Measurements from ENCODE around the gene ZNF10. TPM values are rescaled to one million over a fixed set of nuclear protein-coding genes. Genes with fewer than 3 reads are reported as not detected.

Gene ZNF10
- total RNA-seq, 2 donors from 2014 or later: 12.0 to 16.4 TPM

GRCh38 chr12:133129368-133130037 lies 924 bp upstream of the ZNF10 start:
- no peaks in the 10 kb centered on the region for H3K4me1 Mint-ChIP-seq
- no peak for TF ChIP-seq CTCF (conservative IDR thresholded peaks at IDR 0.05)
- H3K9me3 Mint-ChIP-seq: peaks cover 60% of the 10 kb centered on the region
- H3K36me3 Mint-ChIP-seq (ENCODE audit: low read depth): peaks cover 63% of the 10 kb centered on the region
- 30 to 56% methylated on average over 12 to 25 of the region's 26 CpGs for WGBS, 2 experiments (ENCODE audit: insufficient coverage in 1 of 2, insufficient read length in 1 of 2)
- Histone ChIP-seq H3K9ac (ENCODE audit: extremely low read depth, low read length, poor library complexity, severe bottlenecking) (peak overlapping the region; percentile 77), H3K4me3 (ENCODE audit: low read length) (peak overlapping the region; percentile 94), H3K4me1 (ENCODE audit: control insufficient read depth, insufficient read depth, low read length) (no peaks in the 10 kb centered on the region), H3K27me3 (ENCODE audit: control insufficient read depth, insufficient read depth, low read length, poor library complexity, severe bottlenecking) (no peaks in the 10 kb centered on the region), H3K27ac (ENCODE audit: low read depth, low read length) (peak overlapping the region; percentile 97), H3K36me3 (ENCODE audit: control insufficient read depth, insufficient read depth, low read length) (peaks cover 46% of the 10 kb centered on the region), H3K9me3 (ENCODE audit: control insufficient read depth, low read length) (peaks cover 77% of the 10 kb centered on the region)
- no peaks in the 10 kb centered on the region for H3K27me3 Mint-ChIP-seq (ENCODE audit: insufficient read depth)
- peak overlapping the region; percentile 97 for H3K4me3 Mint-ChIP-seq
- peak; percentile 52 for DNase-seq
- peak overlapping the region; percentile 100 for H3K27ac Mint-ChIP-seq

GRCh38 chr12:133130808-133131128 lies 341 bp downstream of the ZNF10 start:
- peak overlapping the region; percentile 94 for H3K4me3 ChIP-seq (ENCODE audit: low read length)
- H3K4me1 Mint-ChIP-seq: no peaks in the 10 kb centered on the region
- H3K27me3 ChIP-seq (ENCODE audit: control insufficient read depth, insufficient read depth, low read length, poor library complexity, severe bottlenecking): no peaks in the 10 kb centered on the region
- peak overlapping the region; percentile 97 for H3K27ac ChIP-seq (ENCODE audit: low read depth, low read length)
- H3K27ac Mint-ChIP-seq: peak overlapping the region; percentile 100
- H3K4me1 ChIP-seq (ENCODE audit: control insufficient read depth, insufficient read depth, low read length): no peaks in the 10 kb centered on the region
- no peak for DNase-seq
- peaks cover 63% of the 10 kb centered on the region for H3K36me3 Mint-ChIP-seq (ENCODE audit: low read depth)
- peaks cover 57% of the 10 kb centered on the region for H3K9me3 Mint-ChIP-seq
- H3K36me3 ChIP-seq (ENCODE audit: control insufficient read depth, insufficient read depth, low read length): peaks cover 50% of the 10 kb centered on the region
- no peak for TF ChIP-seq CTCF (conservative IDR thresholded peaks at IDR 0.05)
- H3K9ac ChIP-seq (ENCODE audit: extremely low read depth, low read length, poor library complexity, severe bottlenecking): peak overlapping the region; percentile 77
- no peaks in the 10 kb centered on the region for H3K27me3 Mint-ChIP-seq (ENCODE audit: insufficient read depth)
- peak overlapping the region; percentile 97 for H3K4me3 Mint-ChIP-seq
- peaks cover 77% of the 10 kb centered on the region for H3K9me3 ChIP-seq (ENCODE audit: control insufficient read depth, low read length)
- 0 to 2% methylated on average over 2 to 14 of the region's 17 CpGs for WGBS, 2 experiments (ENCODE audit: insufficient coverage in 1 of 2, insufficient read length in 1 of 2)

GRCh38 chr12:133135747-133136146 lies 5.3 kb downstream of the ZNF10 start:
- H3K27ac ChIP-seq (ENCODE audit: low read depth, low read length): no peak overlapping the region
- no peaks in the 10 kb centered on the region for H3K27me3 Mint-ChIP-seq (ENCODE audit: insufficient read depth)
- peak overlapping the region; percentile 16 for H3K4me3 ChIP-seq (ENCODE audit: low read length)
- peaks cover 81% of the 10 kb centered on the region for H3K36me3 Mint-ChIP-seq (ENCODE audit: low read depth)
- H3K9me3 ChIP-seq (ENCODE audit: control insufficient read depth, low read length): peaks cover 92% of the 10 kb centered on the region
- no peak overlapping the region for H3K9ac ChIP-seq (ENCODE audit: extremely low read depth, low read length, poor library complexity, severe bottlenecking)
- no peak overlapping the region for H3K27ac Mint-ChIP-seq
- no peak overlapping the region for H3K4me3 Mint-ChIP-seq
- 97 to 100% methylated on average over 2 of the region's 2 CpGs for WGBS, 2 experiments (ENCODE audit: insufficient coverage in 1 of 2, insufficient read length in 1 of 2)
- no peak for DNase-seq
- peaks cover 78% of the 10 kb centered on the region for H3K36me3 ChIP-seq (ENCODE audit: control insufficient read depth, insufficient read depth, low read length)
- no peaks in the 10 kb centered on the region for H3K4me1 ChIP-seq (ENCODE audit: control insufficient read depth, insufficient read depth, low read length)
- H3K9me3 Mint-ChIP-seq: peaks cover 60% of the 10 kb centered on the region
- no peaks in the 10 kb centered on the region for H3K4me1 Mint-ChIP-seq
- H3K27me3 ChIP-seq (ENCODE audit: control insufficient read depth, insufficient read depth, low read length, poor library complexity, severe bottlenecking): no peaks in the 10 kb centered on the region
- TF ChIP-seq CTCF (conservative IDR thresholded peaks at IDR 0.05): no peak

Data from endodermal cell (in vitro differentiated cells).